HG03039 (cell line): ENCODE data around the gene ETHE1.

Source experiments
- ATAC-seq: cut with Tn5 transposase; IDR thresholded peaks from one replicate; pipeline ENCODE4 v1.9.1; 2021; ENCODE audit warnings: mild to moderate bottlenecking, moderate library complexity; ENCODE audit not compliant: unreplicated experiment

Gene ETHE1

DNA sequence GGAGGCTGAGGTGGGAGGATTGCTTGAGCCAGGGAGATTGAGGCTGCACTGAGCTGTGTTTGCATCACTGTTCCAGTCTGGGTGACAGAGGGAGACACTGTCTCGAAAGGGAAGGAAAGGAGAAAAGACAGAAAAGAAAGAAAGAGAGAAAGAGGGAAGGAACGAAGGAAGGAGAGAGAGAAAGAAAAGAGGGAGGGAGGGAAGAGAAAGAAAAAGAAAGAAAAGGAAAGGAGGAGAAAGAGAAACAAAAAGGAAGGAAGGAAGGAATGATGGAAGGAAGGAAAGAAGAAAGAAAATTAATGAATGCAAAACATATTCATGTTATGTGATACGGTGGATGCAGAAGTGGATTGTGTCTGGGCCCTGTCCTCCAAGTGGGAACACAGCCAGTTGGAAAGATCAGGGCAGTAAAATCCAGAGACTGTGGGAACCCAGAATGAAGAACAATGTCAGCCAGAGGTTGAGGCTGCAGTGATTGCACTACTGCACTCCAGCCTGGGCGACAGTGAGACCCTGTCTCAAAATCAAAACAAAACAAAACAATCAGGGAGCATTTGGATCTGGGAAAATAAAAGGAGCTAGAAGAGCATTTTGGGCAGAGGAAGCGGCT lies 28.7 kb downstream of the ETHE1 start:
- no peak for ATAC-seq

GRCh38 chr19:43496960-43497359 lies 30.0 kb downstream of the ETHE1 start:
- ATAC-seq = no peak

DNA sequence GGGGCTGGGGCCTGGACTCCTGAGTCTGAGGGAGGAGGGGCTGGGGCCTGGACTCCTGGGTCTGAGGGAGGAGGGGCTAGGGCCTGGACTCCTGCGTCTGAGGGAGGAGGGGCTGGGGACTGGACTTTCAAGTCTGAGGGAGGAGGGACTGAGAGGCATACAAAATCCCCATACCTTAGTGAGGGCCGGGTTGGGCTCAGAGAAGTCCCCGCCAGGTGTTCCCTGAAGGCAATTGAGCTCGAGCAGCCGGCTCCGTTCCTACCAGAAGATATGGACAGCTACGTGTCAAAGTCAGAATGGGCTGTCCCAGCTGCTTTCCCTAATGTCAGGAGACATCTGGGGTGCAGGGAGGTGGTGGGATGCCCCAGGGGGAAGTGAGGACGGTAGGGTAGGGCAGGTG lies 31.9 kb downstream of the ETHE1 start:
- no peak for ATAC-seq

DNA sequence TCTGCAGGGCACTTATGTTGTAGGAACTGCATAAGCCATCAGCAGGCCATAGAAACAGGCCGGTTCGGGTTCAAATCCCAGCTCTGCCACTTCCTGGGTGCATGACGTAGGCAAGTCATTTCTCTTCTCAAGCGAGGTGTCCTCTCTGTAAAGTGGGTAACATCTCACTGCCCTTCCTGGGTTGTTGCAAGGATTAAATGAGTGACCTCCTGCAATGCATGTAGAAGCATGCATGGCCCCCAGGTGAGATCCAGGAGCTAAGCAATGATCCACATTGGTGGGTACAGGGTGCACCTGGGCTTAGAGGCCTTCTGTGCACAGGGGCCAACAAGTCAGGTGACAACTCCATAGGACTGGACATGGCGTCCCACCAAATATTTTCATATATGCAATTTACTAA lies 36.2 kb downstream of the ETHE1 start:
- no peak for ATAC-seq

DNA sequence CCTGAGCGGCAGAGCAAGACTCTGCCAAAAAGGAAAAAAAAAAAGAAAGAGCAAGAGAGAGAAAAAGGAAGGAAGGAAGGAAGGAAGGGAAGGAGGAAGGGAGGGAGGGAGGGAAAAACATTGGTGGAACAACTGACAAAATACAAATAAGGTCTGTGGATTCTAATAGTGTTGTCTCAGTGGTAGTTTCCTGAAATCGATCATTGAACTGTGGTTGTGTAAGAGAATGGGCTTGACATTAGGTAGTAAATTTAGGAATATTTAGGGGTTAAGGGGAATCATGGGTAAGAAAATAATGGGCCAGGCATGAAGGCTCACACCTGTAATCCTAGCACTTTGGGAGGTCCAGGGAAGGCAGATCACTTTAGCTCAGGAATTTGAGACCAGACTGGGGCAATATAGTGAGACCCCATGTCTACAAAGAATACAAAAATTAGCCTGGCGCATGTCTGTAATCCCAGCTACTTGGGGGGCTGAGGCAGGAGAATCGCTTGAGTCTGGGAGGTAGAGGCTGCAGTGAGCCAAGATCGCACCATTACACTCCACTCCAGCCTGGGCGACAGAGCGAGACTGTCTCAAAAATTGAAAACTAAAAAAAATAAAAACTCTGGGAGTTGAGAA lies 36.9 kb downstream of the ETHE1 start:
- ATAC-seq = no peak

DNA sequence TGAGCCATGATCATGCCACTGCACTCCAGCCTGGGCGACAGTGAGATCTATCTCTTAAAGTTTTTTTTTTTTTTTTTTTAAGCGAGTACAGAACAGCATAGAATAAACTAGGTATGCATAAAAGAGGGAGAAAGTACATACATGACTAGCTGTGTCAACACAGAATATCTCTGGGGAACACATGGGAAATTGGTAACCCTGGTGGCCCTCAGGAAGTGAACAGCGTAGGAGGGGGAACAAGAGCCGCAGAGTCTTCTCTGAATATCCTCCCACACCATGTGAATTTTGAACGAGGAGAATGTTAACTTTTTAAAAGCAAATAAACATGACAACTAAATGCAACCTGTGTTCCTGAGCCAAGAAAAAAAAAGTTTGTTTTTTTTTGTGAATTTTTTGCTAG lies 37.7 kb downstream of the ETHE1 start:
- no peak for ATAC-seq

- ATAC-seq = no peak
Observed at GRCh38 chr19:43488179-43488578, 38.8 kb downstream of the ETHE1 start.

- no peak for ATAC-seq
Observed at GRCh38 chr19:43486412-43486811, 40.6 kb downstream of the ETHE1 start.

DNA sequence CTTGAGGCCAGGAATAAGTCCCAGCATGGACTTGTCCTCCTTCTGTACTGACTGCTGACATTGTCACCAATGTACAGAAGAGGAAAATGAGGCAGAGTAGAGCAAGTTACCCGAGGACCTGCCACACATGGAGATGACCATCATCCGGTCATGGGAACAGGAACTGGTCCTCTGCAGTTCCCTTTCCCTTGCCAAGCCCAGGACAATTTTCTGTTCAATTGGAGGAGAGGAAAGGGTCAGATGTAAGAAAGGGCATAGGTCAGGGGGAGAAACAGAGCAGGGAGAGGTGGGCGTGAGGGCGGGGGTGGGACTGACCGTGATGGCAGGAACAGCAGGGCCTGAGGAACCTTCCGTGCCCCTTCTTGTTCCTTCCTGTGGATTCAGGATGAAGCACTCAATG lies 41.0 kb downstream of the ETHE1 start:
- ATAC-seq = no peak

DNA sequence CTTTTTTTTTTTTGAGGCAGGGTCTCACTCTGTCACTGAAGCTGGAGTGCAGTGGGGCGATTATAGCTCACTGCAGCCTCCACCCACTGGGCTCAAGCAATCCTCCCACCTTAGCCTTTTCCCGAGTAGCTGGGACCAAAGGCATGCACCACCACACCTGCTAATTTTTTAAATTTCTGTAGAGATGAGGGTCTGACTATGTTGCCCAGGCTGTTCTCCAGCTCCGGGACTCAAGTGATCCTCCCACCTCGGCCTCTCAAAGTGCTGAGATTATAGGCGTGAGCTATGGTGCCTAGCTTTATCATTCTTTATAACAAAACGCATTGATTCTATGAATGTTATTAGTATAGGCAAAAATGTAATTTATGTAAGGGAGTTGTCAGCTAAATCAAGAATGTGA lies 43.7 kb downstream of the ETHE1 start:
- ATAC-seq = no peak

DNA sequence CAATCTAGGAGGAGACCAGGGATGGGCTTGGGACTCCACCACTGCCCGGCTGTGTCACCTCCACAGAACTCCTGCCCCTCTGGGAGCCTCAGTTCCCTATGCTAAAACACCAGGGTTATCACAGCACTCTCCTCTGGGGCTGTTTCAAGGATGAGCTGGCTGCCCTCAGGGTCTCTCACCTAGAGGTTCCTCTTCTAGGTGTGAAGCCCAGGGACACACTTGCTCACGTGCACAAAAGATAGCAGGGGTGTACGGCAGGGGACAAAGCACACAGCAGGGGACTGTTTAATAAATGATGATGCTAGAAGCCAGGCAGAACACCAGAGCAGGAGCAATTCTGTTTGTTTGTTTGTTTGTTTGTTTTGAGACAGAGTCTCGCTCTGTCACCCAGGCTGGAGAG lies 44.8 kb downstream of the ETHE1 start:
- ATAC-seq = no peak

- ATAC-seq = no peak
Observed at GRCh38 chr19:43481701-43482100, 45.3 kb downstream of the ETHE1 start.

DNA sequence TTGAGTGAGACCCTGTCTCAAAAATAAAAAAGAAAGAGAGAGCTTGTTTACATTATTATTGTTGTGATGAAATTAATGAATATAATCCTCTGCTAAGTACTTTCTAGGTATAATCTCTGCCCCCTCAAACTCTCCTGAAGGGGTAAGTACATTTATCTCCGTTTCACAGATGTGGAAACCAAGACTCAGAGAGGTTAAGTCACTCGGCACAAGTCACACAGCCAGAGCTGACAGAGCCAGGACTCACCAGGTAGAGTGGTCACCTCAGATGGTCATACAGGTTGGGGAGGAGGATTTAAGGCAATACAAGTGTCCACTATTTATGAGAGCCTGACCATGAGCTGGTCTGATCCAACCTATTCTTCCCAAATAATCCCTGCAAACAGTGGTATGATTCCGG lies 46.4 kb downstream of the ETHE1 start:
- no peak for ATAC-seq

- no peak for ATAC-seq
Observed at GRCh38 chr19:43479961-43480561, 46.9 kb downstream of the ETHE1 start.

DNA sequence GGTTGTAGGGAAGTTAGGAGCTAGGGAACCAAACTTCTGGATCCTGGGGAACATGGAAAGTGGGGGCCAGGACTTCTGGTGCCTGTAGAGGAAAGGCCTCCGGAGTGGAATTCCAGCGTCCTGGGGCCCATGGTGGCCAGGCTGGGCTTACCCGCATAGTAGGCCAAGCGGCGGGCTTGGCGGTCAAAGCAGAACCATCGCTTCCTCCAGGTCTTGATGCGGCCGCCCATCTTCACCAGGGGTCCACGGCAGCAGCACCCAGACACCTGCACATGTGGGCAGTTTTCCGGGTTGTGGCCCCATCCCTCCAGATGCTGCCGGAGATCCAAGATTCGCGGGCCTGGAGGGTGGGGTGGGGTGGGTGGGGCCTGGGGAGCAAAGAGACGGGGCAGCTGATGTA lies 47.8 kb downstream of the ETHE1 start:
- no peak for ATAC-seq

DNA sequence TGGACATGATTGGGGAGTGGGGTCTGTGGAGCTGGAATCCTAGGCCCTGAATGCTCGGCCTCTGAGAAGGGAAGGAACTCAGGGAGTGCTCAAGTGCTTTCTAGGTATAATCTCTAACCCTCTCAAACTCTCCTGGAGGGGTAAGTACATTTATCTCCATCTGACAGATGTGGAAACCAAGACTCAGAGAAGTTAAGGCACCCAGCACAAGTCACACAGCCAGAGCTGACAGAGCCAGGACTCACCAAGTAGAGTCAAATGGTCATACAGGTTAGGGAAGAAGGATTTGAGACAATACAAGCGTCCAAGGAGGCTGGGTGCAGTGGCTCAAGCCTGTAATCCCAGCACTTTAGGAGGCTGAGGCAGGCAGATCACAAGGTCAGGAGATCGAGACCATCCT lies 48.7 kb downstream of the ETHE1 start:
- ATAC-seq = no peak

DNA sequence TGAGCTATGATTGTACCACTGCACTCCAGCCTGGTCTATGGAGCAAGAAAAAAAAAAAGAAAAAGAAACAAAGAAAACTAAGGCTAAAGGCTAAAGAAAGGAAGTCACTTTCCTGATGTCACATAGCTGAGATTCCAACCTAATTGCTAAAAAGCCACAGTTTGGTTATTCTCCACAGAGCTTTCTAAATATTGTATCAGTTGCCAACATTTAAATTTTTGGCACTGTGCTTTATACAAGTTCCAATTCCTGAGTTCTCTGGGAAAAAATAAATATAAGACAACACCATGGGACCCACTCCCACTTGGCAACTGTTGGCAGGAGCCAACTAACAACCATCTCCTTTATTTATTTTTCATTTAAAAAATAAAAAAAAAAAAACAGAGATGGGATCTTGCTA lies 50.4 kb downstream of the ETHE1 start:
- no peak for ATAC-seq

DNA sequence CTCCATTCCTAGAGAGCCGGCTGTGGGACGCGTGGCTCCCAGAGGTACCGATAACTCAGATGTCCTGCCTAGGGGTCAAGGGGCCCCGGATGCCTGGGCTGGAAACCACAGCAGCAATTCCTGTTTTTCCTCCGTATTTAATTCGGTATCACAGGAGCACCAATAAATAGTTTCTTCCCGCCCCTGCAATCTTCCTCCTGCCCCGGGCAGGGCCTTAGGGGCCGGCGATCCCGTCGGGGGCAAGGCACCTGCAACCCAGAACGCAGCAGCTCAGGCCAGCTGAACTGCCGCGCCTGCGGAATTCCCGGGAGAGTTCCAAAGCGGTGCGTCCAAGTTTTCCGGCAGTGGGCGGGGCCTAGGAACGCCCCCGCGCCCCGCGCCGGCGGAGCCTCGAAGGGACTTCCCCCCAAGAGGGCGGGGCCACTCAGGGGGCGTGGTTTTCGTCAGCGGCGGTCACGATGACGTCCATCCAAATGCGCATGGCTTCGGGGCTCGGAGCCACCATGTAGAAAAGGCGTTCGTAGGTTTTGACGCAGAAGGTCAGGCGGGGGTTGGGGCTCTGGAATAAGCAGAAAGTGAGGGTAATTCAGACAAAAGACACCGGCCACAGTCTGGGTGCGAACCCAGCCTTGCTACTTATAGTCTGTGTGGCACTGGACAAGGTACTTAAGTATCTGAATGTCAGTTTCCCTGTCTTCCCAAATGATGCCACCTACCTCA lies 51.9 kb downstream of the ETHE1 start:
- ATAC-seq = peak; percentile 72

GRCh38 chr19:43474487-43474886 lies 52.5 kb downstream of the ETHE1 start:
- ATAC-seq = no peak

- no peak for ATAC-seq
Observed at GRCh38 chr19:43471091-43471490, 55.9 kb downstream of the ETHE1 start.

DNA sequence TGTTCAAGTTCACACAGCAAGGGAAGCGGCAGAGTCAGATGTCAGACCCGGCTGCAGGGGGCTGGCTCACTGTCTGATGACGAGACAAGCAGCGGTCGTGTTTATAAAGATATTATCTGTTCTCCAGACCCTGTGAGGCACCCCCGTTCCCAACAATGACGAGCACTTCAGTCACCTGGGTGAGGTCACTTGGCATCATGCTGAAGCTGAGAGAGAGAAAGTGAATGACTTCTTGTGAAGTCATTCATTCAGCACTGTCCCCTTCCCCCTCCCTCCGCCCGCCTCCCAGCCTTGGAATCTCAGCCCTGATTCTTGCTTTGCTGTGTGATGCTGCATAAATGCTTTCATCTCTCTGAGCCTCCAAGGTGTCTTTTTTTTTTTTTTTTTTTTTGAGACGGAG lies 56.7 kb downstream of the ETHE1 start:
- no peak for ATAC-seq

GRCh38 chr19:43469160-43469480 lies 57.9 kb downstream of the ETHE1 start:
- no peak for ATAC-seq
